HPDE6-E6E7 (cell line): ENCODE data around the gene HS3ST3A1.
"Not testable (repeated sequence)": the region's sequence is repeated elsewhere in the genome, so short reads cannot be mapped to it uniquely, and the experiment has no call there.

Experiments
- DNase-seq: peaks from one replicate; pipeline ENCODE4 v3.0.0; 2011; ENCODE audit warnings: missing footprints; ENCODE audit errors: extremely low spot score

Gene HS3ST3A1

DNA sequence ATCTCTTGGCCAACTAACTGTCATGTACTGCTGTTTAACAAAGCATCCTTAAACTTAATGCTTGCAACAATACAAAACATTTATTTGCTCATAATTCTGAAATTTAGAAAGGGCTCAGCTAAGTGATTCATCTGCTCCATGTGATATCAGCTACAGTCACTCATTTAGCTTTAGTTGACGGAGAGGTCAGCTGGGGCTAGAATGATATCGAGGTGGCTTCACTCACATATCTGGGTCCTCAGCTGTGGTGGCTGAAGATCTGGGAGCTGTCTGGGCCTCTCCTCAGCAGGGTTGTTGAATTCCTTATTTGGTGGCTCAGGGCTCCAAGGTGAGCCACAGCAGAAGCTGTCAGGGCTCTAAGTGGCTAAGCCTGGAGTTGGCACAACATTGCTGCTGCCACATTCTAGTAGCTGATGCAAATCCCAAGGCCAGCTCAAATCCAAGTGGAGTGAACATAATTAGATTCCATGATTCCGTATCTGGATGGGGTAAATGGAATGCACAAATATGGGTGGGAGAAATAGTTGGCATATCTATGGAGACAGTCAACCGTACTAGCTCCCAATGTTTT is 62.8 kb downstream of the HS3ST3A1 start:
- DNase-seq: no peak

DNA sequence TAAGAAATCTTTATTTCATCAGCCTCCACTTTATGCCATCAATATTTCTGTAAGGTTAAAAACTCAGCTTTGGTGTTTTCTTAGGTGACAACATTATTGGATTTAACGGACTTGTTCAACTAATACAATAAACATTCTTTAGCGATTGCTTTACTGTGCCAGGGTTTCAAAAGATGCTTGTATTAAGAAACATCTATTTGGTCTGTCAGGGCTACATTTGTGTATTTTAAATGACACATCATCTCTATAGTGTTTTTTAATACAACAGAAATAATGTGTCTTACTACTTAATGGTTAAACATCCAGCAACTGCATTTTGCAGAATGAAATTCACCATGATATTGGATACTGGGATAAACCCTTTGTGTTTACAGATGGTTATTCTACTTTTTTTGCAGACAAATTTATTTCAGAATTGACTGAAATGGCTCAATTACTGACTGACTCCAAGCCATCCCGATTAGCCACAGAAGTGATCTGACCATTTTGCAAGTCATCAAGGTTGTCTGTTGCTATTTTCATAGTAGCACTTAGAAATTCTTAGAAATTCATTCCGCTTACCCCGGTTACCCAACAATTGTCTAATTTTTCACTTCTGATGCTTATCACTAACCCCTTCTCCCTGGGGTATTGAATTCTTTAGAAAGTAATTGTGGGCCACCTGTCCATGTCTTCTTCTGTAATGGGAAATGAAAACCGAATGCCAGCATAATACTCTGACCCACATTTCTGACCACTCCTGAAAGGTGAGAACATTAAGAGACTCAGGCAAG is 63.7 kb downstream of the HS3ST3A1 start:
- DNase-seq: no peak

DNA sequence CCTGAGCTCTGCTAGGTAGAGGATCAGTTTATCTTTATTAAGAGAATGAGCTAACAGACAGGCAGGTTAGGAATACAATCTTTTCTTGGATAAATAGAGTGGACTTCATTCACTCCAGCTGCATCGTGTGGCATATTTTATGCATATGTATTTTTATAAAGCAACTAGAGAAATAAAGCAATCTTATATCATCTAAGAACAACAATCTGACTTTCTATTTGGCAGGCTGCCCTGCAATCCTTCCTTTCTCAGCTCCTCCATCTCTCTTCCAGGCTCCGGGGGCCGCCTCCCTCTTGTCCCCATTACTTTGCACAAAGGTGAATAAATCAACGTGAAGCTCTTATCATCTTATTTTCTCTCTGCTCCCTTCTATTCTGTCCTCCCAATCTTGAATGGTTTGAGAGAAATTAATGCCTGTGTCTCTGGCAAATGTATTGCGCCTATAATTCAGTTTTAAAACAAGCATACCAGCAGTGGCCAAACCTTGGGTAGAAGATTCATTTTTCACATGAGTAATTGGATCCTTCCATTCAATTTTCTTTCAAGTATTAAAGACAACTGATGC is 64.5 kb downstream of the HS3ST3A1 start:
- no peak for DNase-seq

DNA sequence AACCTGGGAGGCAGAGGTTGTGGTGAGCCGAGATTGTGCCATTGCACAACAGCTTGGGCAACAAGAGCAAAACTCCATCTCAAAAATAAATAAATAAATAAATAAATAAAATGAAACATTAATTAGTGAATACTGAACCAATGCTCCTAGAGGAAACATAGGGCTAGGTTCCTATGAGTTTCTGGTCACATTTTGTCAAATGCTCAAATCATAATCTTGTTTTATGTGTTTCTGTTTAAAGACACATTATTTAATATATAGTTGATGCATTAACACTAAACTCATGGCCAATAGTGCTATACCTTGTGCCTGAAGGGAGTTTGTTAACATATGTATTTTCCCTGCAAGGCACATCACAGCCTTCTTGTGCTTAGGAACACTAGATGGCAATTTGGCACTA is 66.8 kb downstream of the HS3ST3A1 start:
- no peak for DNase-seq

DNA sequence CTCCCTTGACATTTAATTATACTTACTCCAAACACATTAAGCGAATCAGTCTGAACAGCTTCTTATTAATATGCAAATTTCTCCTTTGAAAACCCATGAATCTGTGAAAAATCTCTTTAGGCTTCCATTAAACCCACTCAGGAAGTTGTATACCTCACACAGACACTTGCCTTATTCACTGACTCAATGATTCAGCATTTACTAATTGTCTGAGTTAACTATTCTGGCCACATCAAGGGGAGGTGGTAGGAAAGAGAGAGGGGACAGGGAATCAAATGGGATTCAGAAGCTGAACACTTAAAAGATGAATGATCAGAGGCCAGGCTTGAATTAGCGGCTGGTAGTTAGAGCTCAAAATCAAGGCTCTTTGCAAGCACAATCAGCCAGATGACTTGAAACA is 70.0 kb downstream of the HS3ST3A1 start:
- no peak for DNase-seq

DNA sequence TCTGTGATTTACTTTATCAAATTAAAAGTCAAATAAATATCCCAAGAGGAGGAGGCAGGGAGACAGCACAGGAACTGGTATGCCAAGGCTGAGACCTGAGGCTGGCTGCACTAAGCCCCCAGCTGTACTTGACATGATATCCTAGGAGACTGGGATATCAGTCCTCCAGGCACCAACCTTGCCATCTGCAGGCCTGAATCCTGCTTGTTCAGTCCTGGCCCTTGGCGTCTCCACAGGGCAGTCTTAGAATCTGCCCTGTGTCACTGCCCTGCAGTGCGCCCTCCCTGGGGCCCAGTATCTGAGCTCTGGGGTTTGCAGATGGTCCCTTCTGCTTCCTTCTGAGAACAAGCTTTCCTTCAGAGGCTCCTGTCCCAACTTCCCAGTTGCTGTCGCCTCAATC is 75.9 kb downstream of the HS3ST3A1 start:
- no peak for DNase-seq

DNA sequence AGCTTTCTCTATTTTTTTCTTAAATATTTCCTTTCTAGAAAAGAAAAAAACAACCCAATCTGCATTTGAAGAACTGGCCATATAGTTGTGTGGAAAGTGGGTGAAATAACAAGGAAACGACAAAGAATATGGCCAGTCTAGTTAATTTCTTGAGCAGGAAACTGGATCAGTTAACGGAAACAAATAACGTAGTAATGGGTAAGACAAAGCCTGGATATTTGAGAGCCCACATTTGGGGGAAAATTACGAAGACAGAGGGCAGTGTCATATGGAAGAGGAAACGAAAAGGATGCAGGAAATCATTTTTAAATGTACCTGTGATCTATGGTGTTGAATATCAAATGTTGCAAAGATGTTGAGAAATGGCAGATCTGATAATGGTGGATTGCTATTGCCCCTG is 78.6 kb downstream of the HS3ST3A1 start:
- no peak for DNase-seq

DNA sequence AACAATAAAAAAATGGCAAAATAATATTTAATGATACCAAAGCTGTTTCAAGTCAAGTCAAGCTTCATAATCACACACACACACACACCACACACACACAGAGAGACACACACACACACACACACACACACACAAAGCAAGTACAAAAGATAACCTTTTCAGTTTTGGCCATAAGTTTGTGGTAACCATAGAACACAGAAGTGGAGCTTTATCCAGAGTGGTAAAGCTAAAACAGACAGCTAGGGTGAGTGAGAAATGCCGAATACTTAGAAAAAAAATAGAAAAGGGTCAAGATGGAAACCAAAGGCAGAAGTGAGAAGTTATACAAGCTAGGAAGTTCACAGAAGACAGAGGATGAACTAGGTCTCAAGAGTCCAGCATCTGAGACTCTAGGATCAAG is 79.0 kb downstream of the HS3ST3A1 start:
- DNase-seq: no peak

DNA sequence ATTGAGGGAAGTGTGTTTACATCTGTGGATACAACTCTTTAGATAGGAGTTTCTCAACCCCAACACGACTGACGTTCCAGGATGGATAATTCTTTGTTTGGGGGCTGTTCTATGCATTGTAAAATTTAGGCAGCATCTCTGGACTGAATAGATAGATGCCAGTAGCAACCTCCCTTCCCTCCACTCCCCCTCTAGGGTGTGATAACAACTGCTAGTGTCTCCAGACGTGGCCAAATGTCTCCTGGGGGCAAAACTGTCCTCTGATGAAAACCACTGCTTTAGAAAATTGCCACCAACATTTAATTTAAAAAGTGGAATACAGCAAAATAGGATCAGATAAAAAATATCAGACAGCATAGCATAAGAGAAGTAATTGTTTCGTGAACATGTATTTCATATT is 79.9 kb downstream of the HS3ST3A1 start:
- no peak for DNase-seq

DNA sequence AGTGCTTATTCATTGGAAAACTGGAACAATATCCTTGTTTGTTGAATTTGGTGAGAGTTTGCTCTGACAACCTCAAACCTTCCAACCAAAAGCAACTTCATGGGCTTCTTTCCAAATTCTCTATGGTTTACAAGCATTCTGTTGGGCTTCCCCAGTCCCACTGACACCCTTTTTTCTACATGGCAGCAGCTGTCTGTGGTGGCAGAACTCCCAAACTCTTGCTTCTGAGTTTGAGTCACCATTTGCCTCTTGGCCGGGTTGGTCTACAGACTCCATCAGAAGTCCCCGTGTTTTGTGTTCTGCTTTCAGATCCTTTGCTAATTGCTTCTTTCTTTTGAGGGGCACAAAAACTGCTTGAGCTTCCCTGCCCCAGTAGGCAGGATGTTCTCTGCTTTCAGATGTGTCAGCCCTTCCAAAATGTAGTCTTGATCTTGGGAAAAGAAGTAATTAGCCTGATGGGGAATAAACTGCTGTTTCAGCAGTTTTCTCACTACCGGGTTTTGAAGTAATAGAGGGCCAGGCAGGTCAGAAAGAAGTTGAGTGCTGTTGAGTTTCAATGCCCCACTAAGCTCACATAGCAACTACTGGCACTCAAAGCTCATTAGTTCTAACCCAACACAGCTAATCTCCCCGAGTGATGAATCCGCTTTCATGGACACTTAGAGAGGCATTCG is 80.7 kb downstream of the HS3ST3A1 start:
- DNase-seq: no peak

DNA sequence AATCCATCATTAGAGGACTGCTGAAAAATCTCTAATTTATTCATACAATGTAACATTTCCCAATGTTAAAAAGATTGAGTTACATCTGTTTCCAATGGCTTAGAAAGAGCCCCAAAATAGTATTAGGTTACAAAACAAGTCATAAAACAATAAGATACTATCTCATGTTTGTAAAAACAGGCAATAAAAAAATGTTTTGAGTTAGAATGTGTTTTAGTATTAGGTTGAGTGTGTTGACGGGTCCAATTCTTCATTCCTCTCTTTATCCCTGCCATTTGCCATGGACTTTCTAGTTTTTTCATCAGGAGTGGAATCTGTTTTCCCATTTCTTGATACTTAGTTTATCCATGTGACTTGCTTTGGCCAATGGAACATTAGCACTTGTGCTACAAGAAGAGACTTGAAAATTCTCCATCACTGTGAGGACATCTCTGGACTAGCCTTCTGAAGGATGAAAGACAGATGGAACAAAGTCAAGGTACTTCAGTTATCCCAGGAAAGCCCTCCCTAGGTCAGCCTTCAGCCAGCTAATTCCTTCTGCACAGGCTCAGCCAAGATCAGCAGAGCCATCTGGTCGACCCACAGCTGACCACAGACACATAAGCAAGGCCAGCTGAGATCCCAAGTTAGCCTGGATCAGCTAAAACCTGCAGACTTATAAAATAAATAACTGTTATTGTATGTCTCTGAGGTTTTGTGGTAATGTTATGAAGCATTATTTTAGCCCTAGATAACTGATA is 83.3 kb downstream of the HS3ST3A1 start:
- no peak for DNase-seq

DNA sequence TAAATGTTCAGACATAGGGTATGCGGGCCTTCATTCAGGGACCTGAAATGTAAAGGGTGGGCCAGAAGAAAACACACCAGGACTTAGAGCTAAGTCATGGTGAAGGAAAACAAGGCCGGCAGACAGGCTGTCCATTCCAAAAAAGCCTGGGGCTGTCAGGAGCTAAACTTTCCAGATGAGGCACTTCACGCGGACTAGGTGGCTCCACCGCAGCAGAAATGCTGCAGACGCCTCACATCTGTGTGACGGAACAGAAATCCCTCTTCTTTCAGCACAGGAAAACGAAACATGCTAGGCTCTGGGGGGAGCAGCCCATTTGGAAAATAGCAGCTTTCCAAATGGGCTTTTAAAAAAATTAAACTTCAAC is 88.7 kb downstream of the HS3ST3A1 start:
- no peak for DNase-seq

DNA sequence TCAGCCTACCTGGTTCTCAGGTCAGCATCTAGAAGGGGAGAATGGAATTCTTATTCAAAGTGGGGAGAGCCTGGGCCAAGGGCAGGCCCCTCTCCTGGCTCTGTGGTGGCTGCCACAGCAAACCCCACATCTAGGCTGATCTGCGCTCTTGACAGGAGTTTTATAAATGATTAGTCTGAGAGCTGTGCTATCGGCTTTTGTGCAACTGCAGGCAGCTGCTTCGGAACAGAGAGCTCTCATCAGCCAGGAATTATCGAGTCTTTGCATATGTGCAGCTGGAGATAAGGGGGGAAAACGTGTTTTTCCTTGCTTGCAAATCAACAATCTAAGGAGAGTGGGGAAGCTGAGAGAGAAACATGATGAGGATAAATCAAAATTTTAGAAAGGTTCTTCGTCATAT is 91.7 kb downstream of the HS3ST3A1 start:
- DNase-seq: no peak

DNA sequence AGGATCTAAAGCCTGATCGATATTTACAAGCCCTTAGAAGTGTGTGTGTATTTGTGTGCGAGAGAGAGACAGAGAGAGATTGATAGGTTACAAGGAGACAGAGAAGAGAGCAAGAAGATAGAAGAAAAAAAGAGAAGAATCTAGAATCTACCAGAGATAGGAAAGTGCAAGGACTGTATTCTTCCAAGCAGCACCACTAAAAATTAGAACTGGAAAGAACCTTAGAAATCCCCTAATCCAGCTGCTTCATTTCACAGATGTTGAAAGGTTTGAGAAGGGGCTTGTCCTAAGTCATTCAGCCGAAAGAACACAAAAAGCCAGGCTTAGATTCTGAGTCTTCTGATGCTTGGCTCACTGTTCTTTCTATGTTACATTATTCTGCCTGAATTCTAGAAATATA is 92.2 kb downstream of the HS3ST3A1 start:
- no peak for DNase-seq

DNA sequence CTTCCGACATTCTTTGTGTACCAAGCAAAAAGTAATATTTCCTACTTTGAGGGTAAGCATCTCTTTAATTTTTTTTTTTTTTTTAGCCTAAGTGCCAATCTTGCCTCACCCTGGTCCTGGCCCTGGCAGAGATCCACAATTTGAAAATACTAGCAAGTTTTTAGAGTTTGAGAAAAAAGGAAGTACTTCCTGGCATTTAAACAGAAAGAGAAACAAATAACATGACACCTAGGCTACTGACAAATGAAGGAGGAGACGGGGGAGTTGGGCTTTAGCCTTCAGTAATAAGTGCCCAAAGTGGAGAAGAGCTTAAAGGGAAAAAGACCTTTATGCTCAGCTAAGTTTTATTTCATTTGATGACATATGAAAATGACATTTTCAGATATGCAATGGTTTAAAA is 92.8 kb downstream of the HS3ST3A1 start:
- DNase-seq: no peak

DNA sequence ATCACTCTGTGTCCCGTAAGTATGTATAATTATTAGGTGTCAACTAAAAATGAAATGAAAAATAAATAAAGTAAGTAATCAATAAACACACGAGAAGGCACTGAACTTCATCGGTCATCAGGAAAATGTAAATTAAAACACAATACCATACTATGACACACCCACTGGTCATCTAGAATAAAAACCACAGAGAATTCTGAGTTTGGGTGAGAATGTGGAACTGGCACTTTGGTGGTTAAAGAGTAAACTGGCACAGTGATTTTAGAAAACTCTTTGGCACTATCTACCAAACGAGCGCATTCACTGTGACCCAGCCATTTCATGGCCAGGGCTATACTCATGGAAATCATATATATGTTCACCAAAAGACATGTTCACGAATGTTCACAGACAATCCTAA is 98.2 kb downstream of the HS3ST3A1 start:
- no peak for DNase-seq

DNA sequence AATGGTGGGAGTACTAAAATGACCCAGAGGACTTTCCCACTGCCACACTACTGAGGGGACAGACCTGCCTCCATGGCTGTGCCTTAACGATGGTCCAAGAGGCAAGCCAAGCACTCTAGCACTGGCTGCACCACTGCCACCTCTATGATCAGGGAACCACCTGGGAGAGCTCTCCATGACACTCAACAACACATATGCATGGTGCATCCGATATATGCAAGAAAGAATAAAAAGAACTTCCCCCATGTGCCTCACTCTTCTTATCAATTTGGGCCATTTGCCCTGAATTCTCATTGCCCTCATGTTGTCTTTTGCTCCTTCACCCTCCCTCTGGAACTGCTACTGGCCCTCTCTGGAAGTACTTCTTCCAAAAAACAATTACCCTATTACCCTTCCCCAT is 99.5 kb downstream of the HS3ST3A1 start:
- no peak for DNase-seq

DNA sequence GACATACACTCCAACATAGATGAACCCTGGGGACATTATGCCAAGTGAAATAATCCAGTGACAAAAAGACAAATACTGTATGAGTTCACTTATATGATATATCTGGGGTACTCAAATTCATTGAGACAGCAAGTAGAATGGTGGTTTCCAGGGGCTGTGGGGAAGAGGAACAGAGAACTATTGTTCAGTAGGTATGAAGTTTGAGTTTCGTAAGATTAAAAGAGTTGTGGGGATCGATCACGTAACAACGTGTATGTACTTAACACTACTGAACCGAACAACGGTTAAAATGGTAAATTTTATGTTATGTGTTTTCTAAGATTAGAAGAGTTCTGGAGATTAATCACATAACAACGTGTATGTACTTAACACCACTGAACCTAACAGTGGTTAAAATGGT is 100.8 kb downstream of the HS3ST3A1 start:
- no peak for DNase-seq

DNA sequence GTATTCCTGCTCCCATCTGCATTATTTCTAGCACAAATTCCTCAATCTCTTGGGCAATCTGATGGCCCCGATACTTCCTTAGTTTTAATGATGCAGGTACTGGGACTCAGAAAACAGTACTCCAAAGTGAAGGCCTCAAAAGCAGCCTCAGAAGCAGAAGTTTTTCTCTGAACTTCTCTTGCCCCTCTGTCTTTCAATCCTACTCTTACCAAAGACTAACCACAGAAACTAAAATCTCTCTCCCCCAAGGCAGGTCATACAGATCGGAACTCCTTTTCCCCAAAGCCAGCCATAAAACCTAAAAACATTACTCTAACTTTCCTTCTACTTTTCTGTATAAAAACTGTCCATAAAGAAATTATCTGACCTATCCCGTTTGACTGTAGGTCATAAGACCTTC is 103.5 kb downstream of the HS3ST3A1 start:
- DNase-seq: no peak

DNA sequence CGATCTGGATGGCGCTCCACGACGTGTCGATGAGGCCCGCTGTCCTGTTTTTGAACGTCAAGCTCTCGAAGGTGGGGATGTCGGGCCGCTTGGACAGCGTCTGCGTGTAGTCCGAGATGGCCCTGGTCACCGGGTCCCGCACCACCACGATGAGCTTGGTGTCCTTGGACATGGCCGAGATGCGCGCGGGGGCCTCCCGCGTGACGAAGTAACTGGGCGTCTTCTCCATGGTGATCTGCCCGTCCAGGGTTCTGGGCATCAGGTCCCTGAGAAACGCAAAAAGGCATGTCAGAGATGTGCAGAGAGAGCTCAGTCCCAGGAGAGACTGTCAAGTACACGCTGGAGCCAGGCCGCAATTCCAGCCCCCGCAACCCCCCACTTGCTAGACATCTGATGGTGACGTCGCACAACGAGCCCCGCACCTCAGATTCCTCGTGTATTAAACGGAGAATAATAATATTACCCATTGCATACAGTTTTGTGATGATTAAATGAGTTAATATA is 105.1 kb downstream of the HS3ST3A1 start:
- DNase-seq: not testable (repeated sequence)

DNA sequence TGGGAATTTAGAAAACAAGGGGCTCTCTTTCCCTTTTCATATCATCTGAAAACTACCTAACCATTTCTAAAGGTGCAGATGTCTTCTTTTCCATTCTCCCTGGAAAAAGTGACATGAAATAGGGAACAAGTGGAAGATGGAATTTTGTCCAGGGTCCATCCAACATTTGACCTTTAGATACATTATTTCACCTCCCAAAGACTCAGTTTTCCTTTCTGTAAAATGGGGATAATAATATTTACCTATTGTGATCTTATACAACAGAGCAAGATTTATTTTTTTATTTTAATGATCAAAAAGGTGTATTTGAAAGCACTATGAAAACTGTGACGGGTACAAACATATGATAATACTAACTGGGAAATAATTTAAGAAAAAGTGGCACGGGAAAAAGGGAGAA is 106.3 kb downstream of the HS3ST3A1 start:
- DNase-seq: no peak

DNA sequence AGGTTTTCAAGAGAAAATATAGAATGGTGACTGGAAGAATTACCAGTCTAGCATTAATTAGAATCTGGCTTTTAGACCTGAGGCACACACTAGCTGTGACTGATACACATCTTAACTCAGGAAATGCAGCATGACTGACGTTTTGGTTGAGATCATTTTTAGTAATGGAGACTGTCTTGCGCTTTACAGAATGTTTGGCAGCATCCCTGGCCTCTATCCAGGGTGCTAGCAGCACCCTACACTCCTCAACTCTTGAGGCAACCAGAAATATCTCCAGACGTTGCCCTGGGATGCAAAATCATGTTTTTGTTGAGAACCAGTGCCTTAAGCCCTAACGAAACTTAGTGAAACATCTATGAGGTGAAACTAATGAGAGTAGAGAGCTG is 109.0 kb downstream of the HS3ST3A1 start:
- DNase-seq: no peak
